GM12891 (cell line): ENCODE data around the gene LILRB2.

Experiments
- PAX5 ChIP-seq: IDR thresholded peaks from 2 replicates; pipeline ENCODE4 v1.6.1; 2011; ENCODE audit warnings: low read length, moderate library complexity, mild to moderate bottlenecking; ENCODE audit not compliant: insufficient read depth, severe bottlenecking
- POLR2A ChIP-seq: IDR thresholded peaks from 2 replicates; pipeline ENCODE4 v1.6.1; 2011; ENCODE audit warnings: low read depth, low read length, control low read depth
- POLR2AphosphoS5 ChIP-seq: IDR thresholded peaks from 2 replicates; pipeline ENCODE4 v1.6.1; 2011; ENCODE audit warnings: low read depth, low read length, control low read depth
- POU2F2 ChIP-seq: IDR thresholded peaks from 2 replicates; pipeline ENCODE4 v1.6.1; 2011; ENCODE audit warnings: low read depth, mild to moderate bottlenecking, control low read depth, low read length, moderate library complexity
- SPI1 ChIP-seq: IDR thresholded peaks from 2 replicates; pipeline ENCODE4 v1.6.1; 2011; ENCODE audit warnings: low read depth, low read length, control low read depth
- TAF1 ChIP-seq: IDR thresholded peaks from 2 replicates; pipeline ENCODE4 v1.6.1; 2011; ENCODE audit warnings: low read depth, low read length, control low read depth

- TF ChIP-seq POLR2A: no peak
- no peak for TF ChIP-seq TAF1
- TF ChIP-seq POLR2AphosphoS5: no peak
- no peak for TF ChIP-seq SPI1
- no peak for TF ChIP-seq PAX5
- no peak for TF ChIP-seq POU2F2
Measured at GRCh38 chr19:54311486-54311885, 30.6 kb upstream of the LILRB2 start.
